ENCODE results near the gene ID2.

ID2 gene

GRCh38 chr2:8658064-8658862 lies 23.6 kb upstream of the ID2 start:
- H3K9me3 Mint-ChIP-seq: no peaks in the 10 kb centered on the region
- H3K4me3 Mint-ChIP-seq: no peak overlapping the region
- H3K27ac Mint-ChIP-seq: no peak overlapping the region
- H3K27me3 Mint-ChIP-seq: peaks cover 2% of the 10 kb centered on the region
- H3K36me3 Mint-ChIP-seq: no peaks in the 10 kb centered on the region
- H3K4me1 Mint-ChIP-seq: peaks cover 13% of the 10 kb centered on the region

- H3K4me3 Mint-ChIP-seq: no peak overlapping the region
- H3K27ac Mint-ChIP-seq: no peak overlapping the region
- H3K9me3 Mint-ChIP-seq: no peaks in the 10 kb centered on the region
- peaks cover 17% of the 10 kb centered on the region for H3K4me1 Mint-ChIP-seq
- H3K27me3 Mint-ChIP-seq: peaks cover 2% of the 10 kb centered on the region
- no peaks in the 10 kb centered on the region for H3K36me3 Mint-ChIP-seq
These were observed 22.6 kb upstream of the ID2 start for GRCh38 chr2:8659092-8659734.

- Mint-ChIP-seq H3K4me1 (peaks cover 23% of the 10 kb centered on the region), H3K4me3 (no peak overlapping the region), H3K36me3 (no peaks in the 10 kb centered on the region), H3K9me3 (no peaks in the 10 kb centered on the region), H3K27me3 (peaks cover 2% of the 10 kb centered on the region), H3K27ac (no peak overlapping the region)
These were observed 21.9 kb upstream of the ID2 start for GRCh38 chr2:8659735-8660492.

- Mint-ChIP-seq H3K36me3 (no peaks in the 10 kb centered on the region), H3K9me3 (no peaks in the 10 kb centered on the region), H3K4me1 (peaks cover 27% of the 10 kb centered on the region), H3K4me3 (no peak overlapping the region), H3K27me3 (peaks cover 2% of the 10 kb centered on the region), H3K27ac (peak overlapping the region; percentile 5)
These were observed 20.6 kb upstream of the ID2 start for GRCh38 chr2:8661235-8661634.

GRCh38 chr2:8661736-8662135 lies 20.1 kb upstream of the ID2 start:
- Mint-ChIP-seq H3K4me1 (peaks cover 26% of the 10 kb centered on the region), H3K4me3 (no peak overlapping the region), H3K9me3 (no peaks in the 10 kb centered on the region), H3K27me3 (peaks cover 2% of the 10 kb centered on the region), H3K27ac (peak overlapping the region; percentile 5), H3K36me3 (no peaks in the 10 kb centered on the region)

GRCh38 chr2:8662239-8662879 lies 19.5 kb upstream of the ID2 start:
- Mint-ChIP-seq H3K27me3 (peaks cover 2% of the 10 kb centered on the region), H3K4me1 (peaks cover 20% of the 10 kb centered on the region), H3K9me3 (no peaks in the 10 kb centered on the region), H3K36me3 (no peaks in the 10 kb centered on the region), H3K27ac (no peak overlapping the region), H3K4me3 (no peak overlapping the region)

- Mint-ChIP-seq H3K27ac (no peak overlapping the region), H3K36me3 (no peaks in the 10 kb centered on the region), H3K9me3 (no peaks in the 10 kb centered on the region), H3K4me1 (peaks cover 19% of the 10 kb centered on the region), H3K4me3 (no peak overlapping the region), H3K27me3 (peaks cover 2% of the 10 kb centered on the region)
These were observed 17.9 kb upstream of the ID2 start for GRCh38 chr2:8663997-8664396.

- Mint-ChIP-seq H3K36me3 (no peaks in the 10 kb centered on the region), H3K27ac (no peak overlapping the region), H3K4me1 (peaks cover 15% of the 10 kb centered on the region), H3K9me3 (no peaks in the 10 kb centered on the region), H3K27me3 (peaks cover 2% of the 10 kb centered on the region), H3K4me3 (no peak overlapping the region)
These were observed 15.3 kb upstream of the ID2 start for GRCh38 chr2:8666581-8666980.

- peaks cover 4% of the 10 kb centered on the region for H3K27me3 Mint-ChIP-seq
- H3K4me1 Mint-ChIP-seq: peaks cover 15% of the 10 kb centered on the region
- no peaks in the 10 kb centered on the region for H3K9me3 Mint-ChIP-seq
- H3K4me3 Mint-ChIP-seq: no peak overlapping the region
- no peak overlapping the region for H3K27ac Mint-ChIP-seq
- H3K36me3 Mint-ChIP-seq: no peaks in the 10 kb centered on the region
These were observed 13.9 kb upstream of the ID2 start for GRCh38 chr2:8667896-8668512.

GRCh38 chr2:8669157-8669817 lies 12.6 kb upstream of the ID2 start:
- peaks cover 2% of the 10 kb centered on the region for H3K36me3 Mint-ChIP-seq
- peaks cover 10% of the 10 kb centered on the region for H3K27me3 Mint-ChIP-seq
- peaks cover 9% of the 10 kb centered on the region for H3K4me1 Mint-ChIP-seq
- no peak overlapping the region for H3K27ac Mint-ChIP-seq
- peaks cover 8% of the 10 kb centered on the region for H3K9me3 Mint-ChIP-seq
- no peak overlapping the region for H3K4me3 Mint-ChIP-seq

- peaks cover 13% of the 10 kb centered on the region for H3K27me3 Mint-ChIP-seq
- peaks cover 13% of the 10 kb centered on the region for H3K9me3 Mint-ChIP-seq
- H3K27ac Mint-ChIP-seq: no peak overlapping the region
- no peaks in the 10 kb centered on the region for H3K4me1 Mint-ChIP-seq
- no peak overlapping the region for H3K4me3 Mint-ChIP-seq
- peaks cover 6% of the 10 kb centered on the region for H3K36me3 Mint-ChIP-seq
These were observed 11.3 kb upstream of the ID2 start for GRCh38 chr2:8670580-8670979.

- H3K27me3 Mint-ChIP-seq: peaks cover 14% of the 10 kb centered on the region
- peaks cover 13% of the 10 kb centered on the region for H3K9me3 Mint-ChIP-seq
- H3K36me3 Mint-ChIP-seq: peaks cover 8% of the 10 kb centered on the region
- H3K4me3 Mint-ChIP-seq: no peak overlapping the region
- no peak overlapping the region for H3K27ac Mint-ChIP-seq
- no peaks in the 10 kb centered on the region for H3K4me1 Mint-ChIP-seq
These were observed 10.7 kb upstream of the ID2 start for GRCh38 chr2:8671176-8671575.

- H3K4me3 Mint-ChIP-seq: no peak overlapping the region
- peaks cover 8% of the 10 kb centered on the region for H3K36me3 Mint-ChIP-seq
- H3K27ac Mint-ChIP-seq: no peak overlapping the region
- H3K9me3 Mint-ChIP-seq: peaks cover 13% of the 10 kb centered on the region
- H3K4me1 Mint-ChIP-seq: no peaks in the 10 kb centered on the region
- peaks cover 15% of the 10 kb centered on the region for H3K27me3 Mint-ChIP-seq
These were observed 10.1 kb upstream of the ID2 start for GRCh38 chr2:8671802-8672201.

GRCh38 chr2:8672940-8673339 lies 8.9 kb upstream of the ID2 start:
- Mint-ChIP-seq H3K27me3 (peaks cover 26% of the 10 kb centered on the region), H3K9me3 (peaks cover 13% of the 10 kb centered on the region), H3K36me3 (peaks cover 8% of the 10 kb centered on the region), H3K4me3 (no peak overlapping the region), H3K4me1 (peaks cover 10% of the 10 kb centered on the region), H3K27ac (no peak overlapping the region)

GRCh38 chr2:8673381-8673780 lies 8.5 kb upstream of the ID2 start:
- no peak overlapping the region for H3K4me3 Mint-ChIP-seq
- peaks cover 14% of the 10 kb centered on the region for H3K4me1 Mint-ChIP-seq
- H3K27me3 Mint-ChIP-seq: peaks cover 27% of the 10 kb centered on the region

More at GRCh38 chr2:8673381-8673780, 8.5 kb upstream of the ID2 start:
- Mint-ChIP-seq H3K27ac (no peak overlapping the region), H3K9me3 (peaks cover 13% of the 10 kb centered on the region), H3K36me3 (peaks cover 8% of the 10 kb centered on the region)

All from activated naive CD4-positive, alpha-beta T cell treated with anti-CD3 and anti-CD28 coated beads, Interleukin-2, amount 50 U/mL, for 24 hours (primary cell).